ENCODE results near the gene PUM2. TPM values are rescaled to one million over a fixed set of nuclear protein-coding genes. Genes with fewer than 3 reads are reported as not detected.
"Not testable (repeated sequence)": the region's sequence is repeated elsewhere in the genome, so short reads cannot be mapped to it uniquely, and the experiment has no call there.

Gene PUM2
- total RNA-seq, 1 donor from 2014 or later, result 55.0 TPM

- DNase-seq (ENCODE audit: extremely low read depth, low read depth, low spot score), result no peak
Observed at GRCh38 chr2:20300656-20301055, 50.0 kb downstream of the PUM2 start.

GRCh38 chr2:20299113-20299512 is 51.5 kb downstream of the PUM2 start:
- DNase-seq (ENCODE audit: extremely low read depth, low read depth, low spot score), result no peak

GRCh38 chr2:20294231-20294630 is 56.4 kb downstream of the PUM2 start:
- DNase-seq (ENCODE audit: extremely low read depth, low read depth, low spot score), result no peak

- no peak for DNase-seq (ENCODE audit: extremely low read depth, low read depth, low spot score)
Observed at GRCh38 chr2:20292984-20293383, 57.7 kb downstream of the PUM2 start.

- DNase-seq (ENCODE audit: extremely low read depth, low read depth, low spot score), result no peak
Observed at GRCh38 chr2:20291846-20292408, 58.7 kb downstream of the PUM2 start.

- peak; percentile 55 for DNase-seq (ENCODE audit: extremely low read depth, low read depth, low spot score)
Observed at GRCh38 chr2:20291106-20291564, 59.5 kb downstream of the PUM2 start.

GRCh38 chr2:20288642-20289340 is 61.9 kb downstream of the PUM2 start:
- DNase-seq (ENCODE audit: extremely low read depth, low read depth, low spot score), result no peak

- no peak for DNase-seq (ENCODE audit: extremely low read depth, low read depth, low spot score)
Observed at GRCh38 chr2:20282916-20283592, 67.6 kb downstream of the PUM2 start.

GRCh38 chr2:20281876-20282275 is 68.8 kb downstream of the PUM2 start:
- DNase-seq (ENCODE audit: extremely low read depth, low read depth, low spot score), result no peak

- DNase-seq (ENCODE audit: extremely low read depth, low read depth, low spot score), result no peak
Observed at GRCh38 chr2:20273042-20273441, 77.6 kb downstream of the PUM2 start.

GRCh38 chr2:20268317-20268716 is 82.3 kb downstream of the PUM2 start:
- not testable (repeated sequence) for DNase-seq (ENCODE audit: extremely low read depth, low read depth, low spot score)

- no peak for DNase-seq (ENCODE audit: extremely low read depth, low read depth, low spot score)
Observed at GRCh38 chr2:20267529-20267928, 83.1 kb downstream of the PUM2 start.

- no peak for DNase-seq (ENCODE audit: extremely low read depth, low read depth, low spot score)
Observed at GRCh38 chr2:20264629-20265028, 86.0 kb downstream of the PUM2 start.

GRCh38 chr2:20257411-20257810 is 93.2 kb downstream of the PUM2 start:
- DNase-seq (ENCODE audit: extremely low read depth, low read depth, low spot score), result no peak

GRCh38 chr2:20254731-20255130 is 95.9 kb downstream of the PUM2 start:
- DNase-seq (ENCODE audit: extremely low read depth, low read depth, low spot score), result no peak

GRCh38 chr2:20250436-20250835 is 100.2 kb downstream of the PUM2 start:
- DNase-seq (ENCODE audit: extremely low read depth, low read depth, low spot score), result no peak

GRCh38 chr2:20249170-20249569 is 101.5 kb downstream of the PUM2 start:
- DNase-seq (ENCODE audit: extremely low read depth, low read depth, low spot score), result no peak

- no peak for DNase-seq (ENCODE audit: extremely low read depth, low read depth, low spot score)
Observed at GRCh38 chr2:20247084-20247483, 103.6 kb downstream of the PUM2 start.

GRCh38 chr2:20243637-20244036 is 107.0 kb downstream of the PUM2 start:
- not testable (repeated sequence) for DNase-seq (ENCODE audit: extremely low read depth, low read depth, low spot score)

- no peak for DNase-seq (ENCODE audit: extremely low read depth, low read depth, low spot score)
Observed at GRCh38 chr2:20242727-20243377, 107.8 kb downstream of the PUM2 start.

GRCh38 chr2:20241973-20242726 is 108.5 kb downstream of the PUM2 start:
- DNase-seq (ENCODE audit: extremely low read depth, low read depth, low spot score), result no peak

All from glomerular endothelial cell (primary cell).